H1 (cell line): ENCODE results near the gene PSMB11. TPM values are rescaled to one million over a fixed set of nuclear protein-coding genes. Genes with fewer than 3 reads are reported as not detected.

ENCODE experiments used
- CBX5 ChIP-seq: fragments of 300-800, 300-1000 bp; sonication (generic); IDR thresholded peaks from 2 replicates; pipeline ENCODE4 v1.7.1; 2016; ENCODE audit warnings: antibody characterized with exemption, low read length, low read depth
- CTBP2 ChIP-seq: IDR thresholded peaks from 2 replicates; pipeline ENCODE4 v1.7.0; 2011; ENCODE audit warnings: borderline replicate concordance, mild to moderate bottlenecking, moderate library complexity, mixed read lengths, low read length; ENCODE audit not compliant: insufficient read depth, insufficient read length
- CTCF ChIP-seq, 3 experiments: IDR thresholded peaks; 1 replicate in 2 of 3; 2 replicates in 1 of 3; pipeline versions ENCODE4 v1.5.1 to v1.6.1; 2011; ENCODE audit warnings: low read length in 3 of 3, mild to moderate bottlenecking in 3 of 3, inconsistent platforms in 2 of 3, low read depth in 1 of 3, moderate library complexity in 1 of 3; ENCODE audit not compliant: insufficient read depth in 1 of 3; ENCODE audit errors: control extremely low read depth in 1 of 3
- EZH2 ChIP-seq: fragments of 200-600 bp; sonication (generic); IDR thresholded peaks from 2 replicates; pipeline ENCODE4 v1.7.1; 2012; ENCODE audit warnings: low read depth, mild to moderate bottlenecking, moderate library complexity, low read length, inconsistent platforms; ENCODE audit not compliant: severe bottlenecking
- GABPA ChIP-seq: IDR thresholded peaks from 2 replicates; pipeline ENCODE4 v1.6.1; 2011; ENCODE audit warnings: mild to moderate bottlenecking, low read length, moderate library complexity, borderline replicate concordance; ENCODE audit not compliant: insufficient read depth
- GTF2F1 ChIP-seq: IDR thresholded peaks from 2 replicates; pipeline ENCODE4 v1.6.1; 2012; ENCODE audit warnings: low read depth, low read length, improper control_type of control experiment, borderline replicate concordance
- HDAC6 ChIP-seq: IDR thresholded peaks from one replicate; pipeline ENCODE4 v1.7.1; 2012; ENCODE audit warnings: low read depth, mild to moderate bottlenecking, inconsistent platforms, low read length, moderate library complexity
- MAFK ChIP-seq: IDR thresholded peaks from 2 replicates; pipeline ENCODE4 v1.6.1; 2012; ENCODE audit warnings: low read depth, mild to moderate bottlenecking, improper control_type of control experiment, low read length
- NANOG ChIP-seq: IDR thresholded peaks from 2 replicates; pipeline ENCODE4 v1.6.1; 2011; ENCODE audit warnings: low read length, low read depth, mild to moderate bottlenecking, inconsistent platforms; ENCODE audit not compliant: insufficient read depth, poor library complexity, severe bottlenecking
- PHF8 ChIP-seq: fragments of 200-600 bp; sonication (generic); conservative IDR thresholded peaks from 2 replicates; pipeline ENCODE4 v1.7.1; 2012; ENCODE audit warnings: low read depth, mild to moderate bottlenecking, inconsistent platforms, low read length, moderate library complexity
- RFX5 ChIP-seq: IDR thresholded peaks from 2 replicates; pipeline ENCODE4 v1.6.1; 2011; ENCODE audit warnings: low read depth, low read length, improper control_type of control experiment, borderline replicate concordance
- SAP30 ChIP-seq: fragments of 300-600 bp; sonication (generic); IDR thresholded peaks from 2 replicates; pipeline ENCODE4 v1.7.1; 2012; ENCODE audit warnings: low read length, moderate library complexity, mild to moderate bottlenecking, inconsistent platforms; ENCODE audit not compliant: insufficient read depth, insufficient replicate concordance
- SP1 ChIP-seq: IDR thresholded peaks from 2 replicates; pipeline ENCODE4 v1.6.1; 2011; ENCODE audit warnings: low read depth, low read length
- SRF ChIP-seq: IDR thresholded peaks from 2 replicates; pipeline ENCODE4 v1.6.1; 2011; ENCODE audit warnings: mild to moderate bottlenecking, low read depth, low read length, moderate library complexity
- SUZ12 ChIP-seq: fragments of 200-600 bp; sonication (generic); IDR thresholded peaks from 2 replicates; pipeline ENCODE4 v1.6.1; 2012; ENCODE audit warnings: mild to moderate bottlenecking, inconsistent platforms, low read length, moderate library complexity, mixed read lengths
- TBP ChIP-seq: IDR thresholded peaks from 2 replicates; pipeline ENCODE4 v1.6.1; 2011; ENCODE audit warnings: low read depth, low read length, improper control_type of control experiment
- USF2 ChIP-seq: IDR thresholded peaks from 2 replicates; pipeline ENCODE4 v1.6.1; 2011; ENCODE audit warnings: low read length, improper control_type of control experiment
- polyA plus RNA-seq, 7 experiments: library from polyadenylated mRNA; depleted of rRNA in 3 of 7; stranded (reverse) in 5 of 7; unstranded in 2 of 7; fragments of >200 nt in 5 of 7; fragments of 200-250 nt in 2 of 7; gene quantifications; 1 replicate in 5 of 7; 2 replicates in 1 of 7; 4 replicates in 1 of 7; pipeline versions ENCODE4 v1.2.1 to v1.2.3, GENCODE V29; 2011 to 2013; ENCODE audit warnings: missing spikeins in 2 of 7, mixed read lengths in 2 of 7
- total RNA-seq: library from RNA; stranded (reverse); fragmentation: NEBNext Ultra II Directional; extraction: Animal tissue kit (Norgen Biotek cat#: 25700); gene quantifications from 2 replicates; pipeline ENCODE4 v1.2.1, GENCODE V29; 2021

The PSMB11 gene
- total and polyA plus RNA-seq, 2 of the 8 experiments (the other 6 are each of a cell fraction or from before 2014, with no cell fraction given) = not detected

GRCh38 chr14:23071244-23071920 lies 29.4 kb downstream of the PSMB11 start (continued):
- TF ChIP-seq CBX5 (no peak), SRF (no peak), MAFK (no peak), TBP (peak; percentile 81), GABPA (no peak), HDAC6 (no peak), EZH2 (no peak), SUZ12 (no peak), RFX5 (no peak), SAP30 (no peak), PHF8 (peak; percentile 67), NANOG (peak; percentile 30), GTF2F1 (no peak), CTBP2 (no peak), CTCF (IDR thresholded peaks at IDR 0.05; ENCODE audit: control extremely low read depth in 1 of 3, insufficient read depth in 1 of 3, low read depth in 1 of 3, low read length in 3 of 3) (no peak), SP1 (no peak), USF2 (0 out of 2 replicates have a peak, but pooled peaks have one; percentile 0)
